ENCODE results near the gene TPST2. TPM values are rescaled to one million over a fixed set of nuclear protein-coding genes. Genes with fewer than 3 reads are reported as not detected.

TPST2 gene
- total RNA-seq, 4 donors from 2014 or later, result 99.2 to 154 (median 121) TPM

DNA sequence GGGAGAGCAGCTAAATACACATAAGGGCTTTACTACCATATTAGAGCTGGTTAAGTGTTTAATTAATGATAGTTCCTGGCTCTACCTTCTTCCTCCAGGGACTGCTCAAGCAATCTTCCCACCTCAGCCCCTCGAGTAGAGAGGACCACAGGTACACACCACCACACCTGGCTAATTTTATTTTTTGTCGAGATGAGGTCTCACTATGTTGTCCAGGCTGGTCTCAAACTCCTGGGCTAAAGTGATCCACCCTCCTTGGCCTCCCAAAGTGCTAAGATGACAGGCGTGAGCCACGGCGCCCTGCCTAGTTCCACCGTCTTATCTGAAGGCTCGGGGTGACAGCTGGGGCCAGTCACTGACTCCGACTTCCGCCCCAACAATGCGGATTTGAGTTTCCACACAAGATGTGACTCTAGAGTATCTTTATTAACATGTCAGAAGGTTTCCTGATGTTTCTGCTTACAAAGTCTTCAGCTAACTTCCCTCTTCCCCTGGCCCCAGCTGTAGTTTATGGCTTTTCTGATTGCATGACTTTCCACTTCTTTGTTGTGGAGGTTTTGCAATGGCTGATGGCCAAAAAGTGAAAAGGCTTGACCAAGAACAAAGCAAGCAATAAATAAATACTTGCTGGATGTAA, 16.8 kb downstream of the TPST2 start:
- WGBS, 2 donors, result 78 to 84% methylated on average over 10 of the region's 10 CpGs
- H3K4me1 ChIP-seq, result peaks cover 15 to 22% of the 10 kb centered on the region in 2 donors
- no peaks in the 10 kb centered on the region for H3K36me3 ChIP-seq
- TF ChIP-seq POLR2A (IDR thresholded peaks at IDR 0.05), result no peak
- TF ChIP-seq, protein P1, sequence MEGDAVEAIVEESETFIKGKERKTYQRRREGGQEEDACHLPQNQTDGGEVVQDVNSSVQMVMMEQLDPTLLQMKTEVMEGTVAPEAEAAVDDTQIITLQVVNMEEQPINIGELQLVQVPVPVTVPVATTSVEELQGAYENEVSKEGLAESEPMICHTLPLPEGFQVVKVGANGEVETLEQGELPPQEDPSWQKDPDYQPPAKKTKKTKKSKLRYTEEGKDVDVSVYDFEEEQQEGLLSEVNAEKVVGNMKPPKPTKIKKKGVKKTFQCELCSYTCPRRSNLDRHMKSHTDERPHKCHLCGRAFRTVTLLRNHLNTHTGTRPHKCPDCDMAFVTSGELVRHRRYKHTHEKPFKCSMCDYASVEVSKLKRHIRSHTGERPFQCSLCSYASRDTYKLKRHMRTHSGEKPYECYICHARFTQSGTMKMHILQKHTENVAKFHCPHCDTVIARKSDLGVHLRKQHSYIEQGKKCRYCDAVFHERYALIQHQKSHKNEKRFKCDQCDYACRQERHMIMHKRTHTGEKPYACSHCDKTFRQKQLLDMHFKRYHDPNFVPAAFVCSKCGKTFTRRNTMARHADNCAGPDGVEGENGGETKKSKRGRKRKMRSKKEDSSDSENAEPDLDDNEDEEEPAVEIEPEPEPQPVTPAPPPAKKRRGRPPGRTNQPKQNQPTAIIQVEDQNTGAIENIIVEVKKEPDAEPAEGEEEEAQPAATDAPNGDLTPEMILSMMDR (IDR thresholded peaks at IDR 0.05), result no peak
- no peak for DNase-seq
- H3K9me3 ChIP-seq, result no peaks in the 10 kb centered on the region
- no peaks in the 10 kb centered on the region for H3K27me3 ChIP-seq
- no peak overlapping the region for H3K4me3 ChIP-seq (replicated peaks in 1 of 3)
- intact Hi-C loops (cut with DNase I), result no loop called here
- no peak overlapping the region for H3K27ac ChIP-seq

GRCh38 chr22:26570864-26571525, 18.9 kb downstream of the TPST2 start:
- TF ChIP-seq, protein P1 (IDR thresholded peaks at IDR 0.05), result no peak
- TF ChIP-seq POLR2A (IDR thresholded peaks at IDR 0.05), result no peak
- Histone ChIP-seq H3K4me3 (replicated peaks in 1 of 3) (no peak overlapping the region), H3K27me3 (no peaks in the 10 kb centered on the region), H3K9me3 (no peaks in the 10 kb centered on the region), H3K27ac (no peak overlapping the region), H3K36me3 (no peaks in the 10 kb centered on the region), H3K4me1 (peaks cover 20 to 31% of the 10 kb centered on the region in 2 donors)
- DNase-seq, result peak in 1 of 2 donors; percentile 22
- WGBS, 2 donors, result 80 to 92% methylated on average over 13 of the region's 13 CpGs
- intact Hi-C loops (cut with DNase I), result no loop called here

GRCh38 chr22:26570115-26570514, 19.8 kb downstream of the TPST2 start:
- peak overlapping the region in 2 of 3 donors; percentile 3 to 18 for H3K27ac ChIP-seq
- H3K9me3 ChIP-seq, result no peaks in the 10 kb centered on the region
- intact Hi-C loops (cut with DNase I), result no loop called here
- H3K4me1 ChIP-seq, result peaks cover 29 to 40% of the 10 kb centered on the region in 2 donors
- H3K36me3 ChIP-seq, result no peaks in the 10 kb centered on the region
- DNase-seq, result peak; percentile 60 to 71
- TF ChIP-seq, protein P1 (IDR thresholded peaks at IDR 0.05), result no peak
- H3K27me3 ChIP-seq, result no peaks in the 10 kb centered on the region
- H3K4me3 ChIP-seq (replicated peaks in 1 of 3), result no peak overlapping the region
- WGBS, 2 donors, result 10 to 17% methylated on average over 10 of the region's 10 CpGs

GRCh38 chr22:26568207-26568706, 21.7 kb downstream of the TPST2 start:
- H3K9me3 ChIP-seq, result no peaks in the 10 kb centered on the region
- H3K27ac ChIP-seq, result no peak overlapping the region
- TF ChIP-seq, protein P1 (IDR thresholded peaks at IDR 0.05), result no peak
- TF ChIP-seq POLR2A (IDR thresholded peaks at IDR 0.05), result no peak
- peaks cover 39 to 58% of the 10 kb centered on the region in 2 donors for H3K4me1 ChIP-seq
- intact Hi-C loops (cut with DNase I), result no loop called here
- no peaks in the 10 kb centered on the region for H3K36me3 ChIP-seq
- 69 to 81% methylated on average over 11 of the region's 11 CpGs for WGBS, 2 donors
- H3K4me3 ChIP-seq (replicated peaks in 1 of 3), result no peak overlapping the region
- no peak for DNase-seq
- no peaks in the 10 kb centered on the region for H3K27me3 ChIP-seq

- Histone ChIP-seq H3K36me3 (no peaks in the 10 kb centered on the region), H3K4me1 (peaks cover 45 to 65% of the 10 kb centered on the region in 2 donors), H3K27me3 (no peaks in the 10 kb centered on the region), H3K27ac (no peak overlapping the region), H3K9me3 (no peaks in the 10 kb centered on the region), H3K4me3 (replicated peaks in 1 of 3) (no peak overlapping the region)
- 76 to 87% methylated on average over 2 of the region's 2 CpGs for WGBS, 2 donors
- no peak for TF ChIP-seq POLR2A (IDR thresholded peaks at IDR 0.05)
- TF ChIP-seq, protein P1 (IDR thresholded peaks at IDR 0.05), result no peak
- DNase-seq, result no peak
- intact Hi-C loops (cut with DNase I), result no loop called here
These were observed 22.3 kb downstream of the TPST2 start for GRCh38 chr22:26567610-26568009.
